K562 (cell line): ENCODE measurements around the gene KIN. TPM values are rescaled to one million over a fixed set of nuclear protein-coding genes. Genes with fewer than 3 reads are reported as not detected.

Experiments
- ARID2 ChIP-seq: fragments of 450-650 bp; IDR thresholded peaks from 2 replicates; pipeline ENCODE4 v1.6.1; 2017; ENCODE audit warnings: antibody characterized with exemption, mild to moderate bottlenecking
- DACH1 ChIP-seq: fragments of 450-650 bp; IDR thresholded peaks from 2 replicates; pipeline ENCODE4 v1.6.1; 2018; ENCODE audit not compliant: partially characterized antibody
- ETS1 ChIP-seq: conservative IDR thresholded peaks from 2 replicates; pipeline ENCODE4 v1.6.1; 2011; ENCODE audit warnings: low read depth, mild to moderate bottlenecking, low read length; ENCODE audit not compliant: control insufficient read depth
- HEY1 ChIP-seq: fragments of 250-450 bp; sonication (Bioruptor Pico); IDR thresholded peaks from 2 replicates; pipeline ENCODE4 v1.5.0; 2020; ENCODE audit warnings: mild to moderate bottlenecking, moderate library complexity, borderline replicate concordance
- KAT7 ChIP-seq: sonication (generic); formaldehyde crosslinking; IDR thresholded peaks from 2 replicates; pipeline ENCODE4 v1.8.0; 2022; ENCODE audit warnings: missing genetic modification reagents, mild to moderate bottlenecking, borderline replicate concordance
- MAZ ChIP-seq, 2 experiments: fragments of 450-650 bp in 1 of 2; sonication (generic) in 1 of 2; formaldehyde crosslinking; IDR thresholded peaks in 1 of 2; conservative IDR thresholded peaks in 1 of 2; 2 replicates each; pipeline versions ENCODE4 v1.4.0 to v1.5.0; 2020; ENCODE audit warnings: mild to moderate bottlenecking in 1 of 2, missing genetic modification reagents in 1 of 2
- MBD2 ChIP-seq: sonication (generic); IDR thresholded peaks from 2 replicates; pipeline ENCODE4 v1.6.1; 2016; ENCODE audit warnings: low read depth, borderline replicate concordance
- MLLT1 ChIP-seq, 2 experiments: fragments of 450-650 bp; IDR thresholded peaks; 2 replicates each; pipeline ENCODE4 v1.6.1; 2016
- MYC ChIP-seq, 2 experiments: fragments of 250-450 bp in 1 of 2; sonication (Bioruptor Pico) in 1 of 2; IDR thresholded peaks; 2 replicates each; pipeline versions ENCODE4 v1.5.1 to v1.6.1; 2012 to 2021; ENCODE audit warnings: low read depth in 2 of 2, borderline replicate concordance in 1 of 2, improper control_type of control experiment in 1 of 2, low read length in 1 of 2, mild to moderate bottlenecking in 1 of 2, moderate library complexity in 1 of 2
- NR3C1 ChIP-seq: sonication (generic); formaldehyde crosslinking; IDR thresholded peaks from 2 replicates; pipeline ENCODE4 v1.8.1; 2022; ENCODE audit warnings: missing genetic modification reagents
- PHF8 ChIP-seq: fragments of 200-600 bp; sonication (generic); IDR thresholded peaks from 2 replicates; pipeline ENCODE4 v1.6.1; 2012; ENCODE audit warnings: mixed run types, mild to moderate bottlenecking, inconsistent platforms, low read length, moderate library complexity, borderline replicate concordance
- POLR2B ChIP-seq: fragments of 450-650 bp; IDR thresholded peaks from 2 replicates; pipeline ENCODE4 v1.6.1; 2018; ENCODE audit warnings: low read depth; ENCODE audit not compliant: partially characterized antibody
- RBFOX2 ChIP-seq: fragments of 200-400 bp; formaldehyde crosslinking; IDR thresholded peaks from 2 replicates; pipeline ENCODE4 v1.6.1; 2017; ENCODE audit warnings: low read depth, mild to moderate bottlenecking, low read length, moderate library complexity
- RBM22 ChIP-seq: fragments of 200-400 bp; formaldehyde crosslinking; IDR thresholded peaks from 2 replicates; pipeline ENCODE4 v1.6.1; 2018; ENCODE audit warnings: low read length, low read depth; ENCODE audit not compliant: poor library complexity, severe bottlenecking
- ZBED1 ChIP-seq: IDR thresholded peaks from 2 replicates; pipeline ENCODE4 v1.6.1; 2014
- ZBTB2 ChIP-seq: fragments of 450-650 bp; IDR thresholded peaks from 2 replicates; pipeline ENCODE4 v1.6.1; 2016; ENCODE audit warnings: antibody characterized with exemption
- ZBTB9 ChIP-seq: fragments of 450-650 bp; formaldehyde crosslinking; IDR thresholded peaks from 2 replicates; pipeline ENCODE4 v1.4.0; 2020; ENCODE audit warnings: mild to moderate bottlenecking, moderate library complexity
- ZNF140 ChIP-seq: fragments of 250-450 bp; sonication (Bioruptor Pico); IDR thresholded peaks from 2 replicates; pipeline ENCODE4 v1.8.0; 2021; ENCODE audit warnings: moderate library complexity, mild to moderate bottlenecking, inconsistent platforms
- ZNF3 ChIP-seq: fragments of 250-450 bp; sonication (Bioruptor Pico); IDR thresholded peaks from 2 replicates; pipeline ENCODE4 v1.5.0; 2021; ENCODE audit warnings: mild to moderate bottlenecking, moderate library complexity
- ZNF408 ChIP-seq: fragments of 250-450 bp; sonication (Bioruptor Pico); IDR thresholded peaks from 2 replicates; pipeline ENCODE4 v1.4.0; 2020; ENCODE audit warnings: low read depth, mild to moderate bottlenecking, moderate library complexity
- polyA plus RNA-seq, 8 experiments: library from polyadenylated mRNA; depleted of rRNA in 4 of 8; stranded (reverse) in 5 of 8; unstranded in 3 of 8; fragments of >200 nt; fragmentation: Nextera tagmentation in 2 of 8; fragmentation: Illumina TruSeq in 1 of 8; extraction: Ambion mirVana in 2 of 8; extraction: Trizol in 1 of 8; gene quantifications; 2 replicates each; pipeline versions ENCODE4 v1.2.1 to v1.2.3, GENCODE V29; 2011 to 2014; ENCODE audit warnings: inconsistent platforms in 1 of 8, missing spikeins in 1 of 8
- total RNA-seq, 7 experiments: library from RNA; depleted of rRNA in 6 of 7; stranded (reverse); fragments of >200 nt in 6 of 7; fragmentation: Illumina TruSeq in 2 of 7; extraction: Trizol in 2 of 7; gene quantifications; 2 replicates each; pipeline versions ENCODE4 v1.2.1 to v1.2.3, GENCODE V29; 2011 to 2021; ENCODE audit warnings: low replicate concordance in 1 of 7

Gene KIN
- total and polyA plus RNA-seq, 9 of the 15 experiments (the other 6 are each of a cell fraction or from before 2014, with no cell fraction given), result 11.7 to 35.6 (median 16.0) TPM

- peak; percentile 95 for TF ChIP-seq ZBTB2
- TF ChIP-seq MBD2, result peak; percentile 68; the same call in 1 of the 2 replicates
- TF ChIP-seq PHF8, result peak; percentile 98
- TF ChIP-seq DACH1, result peak; percentile 97
- TF ChIP-seq POLR2B, result peak; percentile 95
- TF ChIP-seq ZNF140 (CRISPR knock-in tag), result no peak
- TF ChIP-seq MYC (IDR thresholded peaks at IDR 0.05; ENCODE audit: low read depth, low read length), result peak; percentile 57
- TF ChIP-seq MYC (CRISPR knock-in tag; IDR thresholded peaks at IDR 0.05; ENCODE audit: borderline replicate concordance, low read depth), result peak; percentile 42; the same call in 1 of the 2 replicates
- TF ChIP-seq HEY1, result no peak
- TF ChIP-seq ZBTB9 (CRISPR knock-in tag), result no peak
- TF ChIP-seq ZNF408 (CRISPR knock-in tag), result no peak
- TF ChIP-seq RBM22, result peak; percentile 22
- peak; percentile 73 to 81; a peak in 3 of 4 replicates for TF ChIP-seq MAZ (CRISPR knock-in tag; conservative IDR thresholded peaks at IDR 0.05 in 1 of 2, IDR thresholded peaks at IDR 0.05 in 1 of 2)
- TF ChIP-seq NR3C1, result peak; percentile 87; the same call in 1 of the 2 replicates
- peak; percentile 39; the same call in 1 of the 2 replicates for TF ChIP-seq ZBED1
- TF ChIP-seq RBFOX2, result peak; percentile 98
- peak in 1 of 2 experiments; percentile 49; a peak in 1 of 4 replicates for TF ChIP-seq MLLT1 (IDR thresholded peaks at IDR 0.05)
- no peak; the same call in 1 of the 2 replicates for TF ChIP-seq ARID2
- TF ChIP-seq ZNF3 (CRISPR knock-in tag), result no peak
- TF ChIP-seq ETS1, result 0 out of 2 replicates have a peak, but pooled peaks have one; percentile 21
- TF ChIP-seq KAT7 (CRISPR knock-in tag), result peak; percentile 96; the same call in 1 of the 2 replicates
Observed at GRCh38 chr10:7787857-7788638, at the start of gene KIN, which contains the start of gene ATP5F1C (continued).
